NCI-H82 (cell line): ENCODE data around the gene ZNF605.
"Not testable (repeated sequence)": the region's sequence is repeated elsewhere in the genome, so short reads cannot be mapped to it uniquely, and the experiment has no call there.

Experiments used
- DNase-seq: peaks from one replicate; lab custom pipeline; 2025; lab: John Stamatoyannopoulos, UW

ZNF605 gene

GRCh38 chr12:132956011-132956788 is at the start of gene ZNF605:
Gene ZNF605 (minus strand): TSS chr12:132956306. CDS start chr12:132945635, 10,671 bp downstream.
- peak; percentile 96 for DNase-seq

- DNase-seq: no peak
Observed at GRCh38 chr12:132998741-132999140, 42.6 kb upstream of the ZNF605 start.

GRCh38 chr12:132986885-132987225 is 30.7 kb upstream of the ZNF605 start:
- peak; percentile 46 for DNase-seq

GRCh38 chr12:132986001-132986884 is 30.1 kb upstream of the ZNF605 start, which contains the start of gene ZNF26:
Gene ZNF26 (plus strand): TSS chr12:132986367. CDS start chr12:132986841, 474 bp downstream.
- DNase-seq: peak; percentile 99

- DNase-seq: peak; percentile 71
Observed at GRCh38 chr12:132976870-132977269, 20.8 kb upstream of the ZNF605 start.

- no peak for DNase-seq
Observed at GRCh38 chr12:132972374-132972773, 16.3 kb upstream of the ZNF605 start.

GRCh38 chr12:132967736-132968135 is 11.6 kb upstream of the ZNF605 start:
- no peak for DNase-seq

GRCh38 chr12:132966676-132967415 is 10.7 kb upstream of the ZNF605 start:
- no peak for DNase-seq

GRCh38 chr12:132965796-132966195 is 9.7 kb upstream of the ZNF605 start:
- DNase-seq: no peak

- peak; percentile 45 for DNase-seq
Observed at GRCh38 chr12:132963947-132964346, 7.8 kb upstream of the ZNF605 start.

- not testable (repeated sequence) for DNase-seq
Observed at GRCh38 chr12:132961790-132962189, 5.7 kb upstream of the ZNF605 start.

- DNase-seq: peak; percentile 84
Observed at GRCh38 chr12:132955094-132956010, 754 bp downstream of the ZNF605 start.

- peak; percentile 47 for DNase-seq
Observed at GRCh38 chr12:132954471-132955048, 1.5 kb downstream of the ZNF605 start.

GRCh38 chr12:132953771-132954170 is 2.3 kb downstream of the ZNF605 start:
- no peak for DNase-seq

GRCh38 chr12:132953163-132953425 is 3.0 kb downstream of the ZNF605 start:
- no peak for DNase-seq

- DNase-seq: no peak
Observed at GRCh38 chr12:132952371-132953162, 3.5 kb downstream of the ZNF605 start.

- no peak for DNase-seq
Observed at GRCh38 chr12:132951649-132952048, 4.5 kb downstream of the ZNF605 start.

GRCh38 chr12:132950844-132951535 is 5.1 kb downstream of the ZNF605 start:
- DNase-seq: no peak
